ENCODE results near the gene CA5A.

Gene CA5A

GRCh38 chr16:87855852-87856715, 80.2 kb downstream of the CA5A start:
- TF ChIP-seq RAD21 (IDR thresholded peaks at IDR 0.05; ENCODE audit: low read depth) (no peak), EP300 (IDR thresholded peaks at IDR 0.05; ENCODE audit: borderline replicate concordance) (no peak), YY1 (IDR thresholded peaks at IDR 0.05; ENCODE audit: low read depth) (no peak), MAX (IDR thresholded peaks at IDR 0.05) (0 out of 2 replicates have a peak, but pooled peaks have one; percentile 15), FOXM1 (IDR thresholded peaks at IDR 0.05; ENCODE audit: borderline replicate concordance, low read depth) (0 out of 2 replicates have a peak, but pooled peaks have one; percentile 9), TEAD4 (IDR thresholded peaks at IDR 0.05) (no peak), TCF12 (IDR thresholded peaks at IDR 0.05; ENCODE audit: low read depth) (no peak), EGR1 (IDR thresholded peaks at IDR 0.05) (no peak), TAF1 (IDR thresholded peaks at IDR 0.05; ENCODE audit: low read depth) (no peak), NFIC (IDR thresholded peaks at IDR 0.05) (no peak), CEBPB (IDR thresholded peaks at IDR 0.05) (no peak)

GRCh38 chr16:87854907-87855683, 81.2 kb downstream of the CA5A start:
- no peak for TF ChIP-seq USF1 (IDR thresholded peaks at IDR 0.05)
- no peak for TF ChIP-seq TCF12 (IDR thresholded peaks at IDR 0.05; ENCODE audit: low read depth)
- no peak for TF ChIP-seq EGR1 (IDR thresholded peaks at IDR 0.05)
- no peak; the same call in 1 of the 2 replicates for TF ChIP-seq MAX (IDR thresholded peaks at IDR 0.05)
- TF ChIP-seq REST (IDR thresholded peaks at IDR 0.05; ENCODE audit: low read depth), result no peak
- TF ChIP-seq YY1 (IDR thresholded peaks at IDR 0.05; ENCODE audit: low read depth), result no peak
- no peak for TF ChIP-seq TAF1 (IDR thresholded peaks at IDR 0.05; ENCODE audit: low read depth)
- TF ChIP-seq CEBPB (IDR thresholded peaks at IDR 0.05), result no peak
- TF ChIP-seq TEAD4 (IDR thresholded peaks at IDR 0.05), result no peak
- no peak; the same call in 1 of the 2 replicates for TF ChIP-seq EP300 (IDR thresholded peaks at IDR 0.05; ENCODE audit: borderline replicate concordance)
- TF ChIP-seq FOXM1 (IDR thresholded peaks at IDR 0.05; ENCODE audit: borderline replicate concordance, low read depth), result no peak
- TF ChIP-seq CREB1 (IDR thresholded peaks at IDR 0.05; ENCODE audit: low read depth), result no peak
- TF ChIP-seq ZBTB7A (IDR thresholded peaks at IDR 0.05; ENCODE audit: low read depth), result no peak
- TF ChIP-seq NFIC (IDR thresholded peaks at IDR 0.05), result no peak
- no peak for TF ChIP-seq RAD21 (IDR thresholded peaks at IDR 0.05; ENCODE audit: low read depth)

GRCh38 chr16:87854053-87854906, 82.0 kb downstream of the CA5A start:
- TF ChIP-seq EP300 (IDR thresholded peaks at IDR 0.05; ENCODE audit: borderline replicate concordance) (peak; percentile 31), TCF12 (IDR thresholded peaks at IDR 0.05; ENCODE audit: low read depth) (no peak), NFIC (IDR thresholded peaks at IDR 0.05) (peak; percentile 19; the same call in 1 of the 2 replicates)

GRCh38 chr16:87853411-87854052, 82.8 kb downstream of the CA5A start:
- peak; percentile 44 for TF ChIP-seq NFIC (IDR thresholded peaks at IDR 0.05)
- no peak for TF ChIP-seq TEAD4 (IDR thresholded peaks at IDR 0.05)
- TF ChIP-seq TCF12 (IDR thresholded peaks at IDR 0.05; ENCODE audit: low read depth), result no peak; the same call in 1 of the 2 replicates
- TF ChIP-seq EP300 (IDR thresholded peaks at IDR 0.05; ENCODE audit: borderline replicate concordance), result peak; percentile 50; the same call in 1 of the 2 replicates
- TF ChIP-seq MAX (IDR thresholded peaks at IDR 0.05), result peak; percentile 83
- TF ChIP-seq USF1 (IDR thresholded peaks at IDR 0.05), result no peak
- TF ChIP-seq CREB1 (IDR thresholded peaks at IDR 0.05; ENCODE audit: low read depth), result 0 out of 2 replicates have a peak, but pooled peaks have one; percentile 27
- TF ChIP-seq CEBPB (IDR thresholded peaks at IDR 0.05), result peak; percentile 93

- TF ChIP-seq YY1 (IDR thresholded peaks at IDR 0.05; ENCODE audit: low read depth), result no peak
- TF ChIP-seq RAD21 (IDR thresholded peaks at IDR 0.05; ENCODE audit: low read depth), result no peak
- TF ChIP-seq ZBTB7A (IDR thresholded peaks at IDR 0.05; ENCODE audit: low read depth), result no peak
- TF ChIP-seq NFIC (IDR thresholded peaks at IDR 0.05), result no peak
Measured at GRCh38 chr16:87851601-87852000, 84.7 kb downstream of the CA5A start.
